Naive B cell (primary cell): ENCODE results near the gene CD81. TPM values are rescaled to one million over a fixed set of nuclear protein-coding genes. Genes with fewer than 3 reads are reported as not detected.

Source experiments
- ATAC-seq, 2 donors: fragments of 150-1000 bp; cut with Tn5 transposase; 2 replicates each; pipeline ENCODE4 v1.10.0; 2021; ENCODE audit warnings: low read depth in 2 of 2, mild to moderate bottlenecking in 2 of 2, moderate library complexity in 2 of 2
- DNase-seq: peaks from one replicate; pipeline ENCODE4 v3.0.0; 2022
- H3K27ac Mint-ChIP-seq, 6 donors: one replicate each; pipeline ENCODE4 v1.8.0; 2020 to 2022; ENCODE audit warnings: mild to moderate bottlenecking in 6 of 6, mixed read lengths in 6 of 6, moderate library complexity in 5 of 6, inconsistent platforms in 2 of 6
- H3K27me3 Mint-ChIP-seq, 3 donors: one replicate each; pipeline ENCODE4 v1.8.0; 2021 to 2022; ENCODE audit warnings: mixed read lengths in 3 of 3, mild to moderate bottlenecking in 1 of 3
- H3K36me3 Mint-ChIP-seq, 2 donors: one replicate each; pipeline ENCODE4 v1.8.0; 2020 to 2022; ENCODE audit warnings: mixed read lengths in 2 of 2, inconsistent platforms in 1 of 2, mild to moderate bottlenecking in 1 of 2
- H3K4me1 Mint-ChIP-seq, 3 donors: one replicate each; pipeline ENCODE4 v1.8.0; 2020 to 2022; ENCODE audit warnings: mixed read lengths in 3 of 3, inconsistent platforms in 1 of 3, mild to moderate bottlenecking in 1 of 3, moderate library complexity in 1 of 3
- H3K4me3 Mint-ChIP-seq, 8 donors: one replicate each; pipeline ENCODE4 v1.8.0; 2020 to 2022; ENCODE audit warnings: mild to moderate bottlenecking in 8 of 8, mixed read lengths in 8 of 8, moderate library complexity in 8 of 8, inconsistent platforms in 2 of 8
- H3K9me3 Mint-ChIP-seq, 7 donors: one replicate each; pipeline ENCODE4 v1.8.0; 2020 to 2022; ENCODE audit warnings: mixed read lengths in 7 of 7, mild to moderate bottlenecking in 5 of 7, inconsistent platforms in 2 of 7, moderate library complexity in 1 of 7
- polyA plus RNA-seq, 6 donors: library from polyadenylated mRNA; unstranded; fragments of 300-500 nt; fragmentation: Illumina TruSeq; gene quantifications; one replicate each; pipeline ENCODE4 v1.2.3, GENCODE V29; 2021; ENCODE audit warnings: low read depth in 6 of 6

The CD81 gene
- polyA plus RNA-seq, 6 donors from 2014 or later: 110 to 279 (median 240) TPM

DNA sequence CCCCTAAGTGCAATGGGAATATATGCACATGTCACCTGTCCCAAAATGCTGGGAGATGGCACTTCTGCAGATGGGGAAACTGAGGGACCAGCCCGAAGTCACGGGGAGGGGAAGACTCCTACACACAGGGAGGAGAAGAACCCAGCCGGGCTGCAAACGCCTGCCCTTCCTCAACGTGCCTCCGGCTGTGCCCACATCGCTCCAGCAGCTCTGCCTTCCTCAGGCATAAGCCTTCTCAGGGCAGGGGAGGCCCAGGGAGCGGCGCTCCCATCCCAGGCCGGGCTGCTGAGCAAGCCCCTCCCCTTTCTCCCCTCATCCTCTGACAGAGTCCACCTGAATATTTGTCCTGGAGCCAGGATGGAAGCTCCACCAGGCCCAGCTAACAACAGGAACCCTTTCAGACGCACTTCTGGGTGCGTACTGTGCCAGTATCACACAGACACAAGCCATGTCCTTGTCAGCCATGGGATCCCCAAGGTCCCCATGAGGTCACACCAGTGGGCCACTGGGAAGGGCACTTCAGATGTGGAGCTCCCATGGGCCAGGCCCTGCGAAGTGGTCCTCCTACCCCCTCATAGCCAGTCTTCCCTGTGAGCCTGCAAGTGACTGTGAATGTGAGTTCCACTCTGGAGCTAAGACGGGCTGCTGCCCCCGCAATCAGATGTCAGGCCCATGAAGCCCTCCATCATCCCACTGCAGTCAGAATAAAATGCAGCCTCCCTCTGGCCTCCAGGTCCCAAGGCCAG, 2.5 kb upstream of the CD81 start:
- Mint-ChIP-seq H3K36me3 (no peaks in the 10 kb centered on the region), H3K4me3 (peak overlapping the region in 2 of 8 donors; percentile 37 to 82), H3K27me3 (no peaks in the 10 kb centered on the region), H3K4me1 (peaks cover 7 to 15% (median 14%) of the 10 kb centered on the region in 3 donors), H3K27ac (peak overlapping the region in 2 of 6 donors; percentile 33 to 68), H3K9me3 (peaks cover 0 to 3% (median 0%) of the 10 kb centered on the region in 7 donors)
- ATAC-seq (no peak), DNase-seq (no peak)

DNA sequence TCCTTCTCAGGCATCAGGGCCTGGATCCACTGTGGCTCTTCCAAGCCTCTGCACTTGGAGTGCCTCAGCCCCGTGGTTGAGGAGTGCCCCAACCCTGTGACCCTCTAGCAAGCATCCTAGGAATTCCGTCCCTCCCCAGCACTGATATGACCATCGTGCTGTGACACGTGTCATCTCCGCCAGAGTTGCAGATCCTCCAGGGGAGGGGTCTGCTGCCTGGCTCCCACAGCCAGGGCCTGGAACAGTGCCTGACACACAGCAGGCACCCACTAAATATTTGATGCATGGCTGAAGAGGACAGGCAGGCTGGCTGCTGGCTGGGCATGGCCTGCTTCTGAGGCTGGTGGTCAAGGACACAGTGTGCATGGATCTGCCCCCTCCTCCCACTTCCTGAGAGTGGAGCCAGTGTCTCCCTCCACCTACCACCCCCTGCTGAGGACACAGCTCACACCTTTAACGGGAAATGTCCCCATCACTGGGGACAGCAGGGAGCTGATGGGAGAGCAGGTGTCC, 1.7 kb upstream of the CD81 start:
- ATAC-seq (no peak), DNase-seq (no peak)
- H3K4me1 Mint-ChIP-seq: peaks cover 14 to 23% (median 22%) of the 10 kb centered on the region in 3 donors
- peaks cover 0 to 3% (median 0%) of the 10 kb centered on the region in 7 donors for H3K9me3 Mint-ChIP-seq
- peak overlapping the region in 1 of 6 donors; percentile 72 for H3K27ac Mint-ChIP-seq
- H3K36me3 Mint-ChIP-seq: no peaks in the 10 kb centered on the region
- H3K27me3 Mint-ChIP-seq: no peaks in the 10 kb centered on the region
- peak overlapping the region in 6 of 8 donors; percentile 22 to 88 (median 64) for H3K4me3 Mint-ChIP-seq

DNA sequence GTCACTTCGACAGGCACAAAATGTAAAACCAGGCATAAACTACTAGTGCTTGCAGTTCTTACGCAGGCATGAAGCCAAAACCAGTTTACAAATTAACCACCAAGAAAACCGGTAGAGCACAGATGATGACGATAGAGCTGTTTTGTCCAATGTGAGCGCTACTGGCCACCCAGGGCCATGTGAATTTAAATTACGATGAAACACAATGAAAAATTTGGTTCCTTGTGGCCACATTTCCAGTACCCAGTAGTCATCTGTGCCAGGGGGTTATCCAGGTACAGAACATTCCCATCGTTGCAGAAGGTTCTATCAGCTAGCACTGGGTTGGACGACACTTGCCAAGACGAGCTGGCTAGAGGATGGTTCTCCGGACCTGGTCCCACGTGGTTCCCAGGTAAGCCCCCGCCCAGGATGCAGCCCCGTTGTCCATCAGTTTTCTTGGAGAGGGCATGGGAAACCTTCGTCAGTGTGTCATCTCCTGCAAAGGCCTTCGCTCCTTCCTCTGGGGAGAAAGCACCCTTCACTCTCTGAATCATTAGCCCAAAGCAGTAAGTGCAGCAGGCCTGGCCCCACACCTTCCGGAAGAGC, 1.1 kb upstream of the CD81 start:
- peak overlapping the region; percentile 2 to 88 (median 70) for H3K4me3 Mint-ChIP-seq
- no peaks in the 10 kb centered on the region for H3K36me3 Mint-ChIP-seq
- H3K27me3 Mint-ChIP-seq: no peaks in the 10 kb centered on the region
- DNase-seq (no peak), ATAC-seq (no peak)
- H3K4me1 Mint-ChIP-seq: peaks cover 15 to 30% (median 29%) of the 10 kb centered on the region in 3 donors
- H3K9me3 Mint-ChIP-seq: peaks cover 0 to 3% (median 0%) of the 10 kb centered on the region in 7 donors
- H3K27ac Mint-ChIP-seq: peak overlapping the region in 3 of 6 donors; percentile 11 to 77 (median 64)

DNA sequence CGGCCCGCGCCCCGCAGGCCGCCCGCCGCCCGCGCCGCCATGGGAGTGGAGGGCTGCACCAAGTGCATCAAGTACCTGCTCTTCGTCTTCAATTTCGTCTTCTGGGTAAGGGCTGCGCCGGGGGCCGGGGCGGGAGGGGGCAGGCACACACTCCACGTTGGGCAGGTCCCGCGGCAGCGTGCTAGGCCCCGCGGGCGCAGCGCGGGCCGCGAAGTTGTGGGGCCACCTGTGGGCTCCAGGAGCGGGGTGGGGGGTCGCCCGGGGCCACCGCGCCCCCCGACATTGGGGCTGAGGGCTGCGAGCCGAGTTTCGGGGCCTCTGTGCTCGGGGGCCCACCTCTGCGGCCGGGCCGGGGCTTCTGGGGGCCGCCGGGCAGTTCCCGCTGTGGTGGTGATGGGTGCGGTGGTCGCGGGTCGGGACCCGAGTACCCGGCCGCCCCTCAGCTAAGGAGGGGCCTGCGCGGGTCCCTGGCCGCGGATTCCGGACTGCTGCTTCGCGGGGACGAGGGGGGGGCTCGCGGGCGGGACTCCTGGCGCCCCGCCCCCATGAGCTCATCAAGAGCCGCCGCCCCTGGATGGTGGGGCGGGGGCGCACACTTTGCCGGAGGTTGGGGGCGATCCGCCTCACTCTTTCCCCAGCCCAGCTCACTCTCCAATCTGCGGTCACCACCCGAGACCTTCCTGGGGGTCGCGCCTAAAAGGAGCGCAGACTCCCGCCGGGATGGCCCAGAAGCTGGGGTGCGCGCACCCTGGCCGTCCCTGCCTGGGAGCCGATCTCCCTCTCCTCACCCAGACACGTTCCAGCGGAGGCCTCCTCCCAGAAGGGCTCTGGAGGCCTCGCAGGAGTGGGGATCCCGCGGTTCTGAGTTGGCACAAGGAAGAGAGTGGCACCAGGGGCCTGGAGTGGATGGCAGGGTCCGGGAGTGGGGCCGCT, 667 bp downstream of the CD81 start:
- H3K36me3 Mint-ChIP-seq: no peaks in the 10 kb centered on the region
- DNase-seq: peak; percentile 44
- peaks cover 0 to 1% (median 0%) of the 10 kb centered on the region in 7 donors for H3K9me3 Mint-ChIP-seq
- H3K27ac Mint-ChIP-seq: peak overlapping the region in 5 of 6 donors; percentile 42 to 93 (median 84)
- H3K4me1 Mint-ChIP-seq: peaks cover 26 to 47% (median 45%) of the 10 kb centered on the region in 3 donors
- peak; percentile 56 to 57 for ATAC-seq
- H3K27me3 Mint-ChIP-seq: no peaks in the 10 kb centered on the region
- peak overlapping the region; percentile 80 to 92 (median 86) for H3K4me3 Mint-ChIP-seq

DNA sequence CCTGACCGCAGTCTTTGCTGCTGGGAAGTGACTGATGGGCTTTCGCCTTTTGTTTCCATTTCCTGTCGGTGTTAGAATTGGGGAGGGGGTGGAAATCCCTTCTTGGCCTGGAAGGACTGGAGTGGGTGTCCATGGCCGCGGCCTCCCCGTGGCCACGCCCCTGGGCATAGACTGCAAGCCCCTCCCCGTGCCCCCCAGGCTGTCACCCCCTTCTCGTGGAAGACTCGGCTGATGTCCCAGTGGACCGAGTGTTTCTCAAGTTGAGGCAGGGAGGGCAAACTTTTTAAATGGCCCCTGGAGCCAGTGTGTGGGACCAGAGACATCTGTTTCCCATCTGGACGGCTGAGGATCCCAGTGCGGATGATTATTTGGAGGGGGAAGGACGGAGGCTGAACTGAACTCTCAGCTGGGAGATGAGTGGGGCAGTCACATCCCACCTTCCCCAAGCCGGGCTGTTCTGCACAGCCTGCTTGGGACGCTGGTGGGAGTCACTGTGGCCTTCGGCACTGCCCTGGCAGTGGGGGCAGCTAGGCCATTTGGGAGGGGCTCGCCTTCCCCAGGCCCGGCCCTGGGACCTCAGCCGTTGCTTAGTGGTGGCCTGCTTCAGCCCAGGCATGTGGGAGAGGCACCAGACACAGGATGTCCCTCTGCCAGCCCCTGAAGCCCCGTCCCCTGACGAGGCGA, 1.6 kb downstream of the CD81 start:
- peaks cover 35 to 56% (median 53%) of the 10 kb centered on the region in 3 donors for H3K4me1 Mint-ChIP-seq
- no peak for DNase-seq
- no peak for ATAC-seq

DNA sequence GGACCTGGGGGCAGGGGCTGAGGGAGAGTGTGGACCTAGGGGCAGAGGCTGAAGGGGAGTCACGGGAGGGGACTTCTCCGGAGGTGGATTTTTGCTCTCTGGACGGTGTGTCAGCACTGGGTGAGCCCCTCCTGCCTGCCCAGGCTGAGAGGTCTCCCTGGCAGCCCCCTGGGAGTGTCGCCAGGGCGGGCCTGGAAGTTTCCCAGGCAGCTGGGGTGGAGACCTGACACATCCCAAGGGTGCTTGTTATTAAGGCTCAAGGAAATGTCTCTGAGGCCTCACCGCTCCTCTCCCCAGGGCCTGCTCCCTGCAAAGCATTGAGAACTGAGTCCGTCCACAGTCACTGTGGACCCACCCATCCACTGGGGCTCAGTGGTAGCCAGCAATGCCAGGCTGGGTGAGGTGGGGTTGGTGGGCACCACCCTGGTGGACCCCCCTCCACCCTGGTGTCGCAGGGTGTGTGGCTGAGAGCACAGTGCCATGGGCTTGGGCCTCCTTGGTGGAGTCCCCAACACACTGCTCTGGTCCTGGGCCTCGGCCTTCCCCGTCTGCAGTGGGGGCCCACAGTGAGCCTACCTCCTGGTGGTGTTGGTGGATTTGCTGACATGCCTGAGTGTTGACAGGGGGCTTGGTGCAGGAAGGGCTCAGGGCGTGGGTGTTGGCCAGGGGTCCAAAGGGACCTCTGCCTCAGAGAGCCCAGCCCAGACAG, 2.5 kb downstream of the CD81 start:
- Mint-ChIP-seq H3K9me3 (peaks cover 0 to 1% (median 0%) of the 10 kb centered on the region in 7 donors), H3K4me1 (peaks cover 43 to 65% (median 61%) of the 10 kb centered on the region in 3 donors), H3K27ac (peak overlapping the region in 2 of 6 donors; percentile 62 to 86), H3K27me3 (no peaks in the 10 kb centered on the region), H3K4me3 (peak overlapping the region; percentile 52 to 90 (median 64)), H3K36me3 (no peaks in the 10 kb centered on the region)
- ATAC-seq: no peak
- no peak for DNase-seq

More for the DNA sequence above, 1.6 kb downstream of the CD81 start:
- Mint-ChIP-seq H3K9me3 (peaks cover 0 to 1% (median 0%) of the 10 kb centered on the region in 7 donors), H3K27ac (peak overlapping the region in 4 of 6 donors; percentile 47 to 86 (median 58)), H3K27me3 (no peaks in the 10 kb centered on the region), H3K36me3 (no peaks in the 10 kb centered on the region), H3K4me3 (peak overlapping the region; percentile 80 to 92 (median 86))

DNA sequence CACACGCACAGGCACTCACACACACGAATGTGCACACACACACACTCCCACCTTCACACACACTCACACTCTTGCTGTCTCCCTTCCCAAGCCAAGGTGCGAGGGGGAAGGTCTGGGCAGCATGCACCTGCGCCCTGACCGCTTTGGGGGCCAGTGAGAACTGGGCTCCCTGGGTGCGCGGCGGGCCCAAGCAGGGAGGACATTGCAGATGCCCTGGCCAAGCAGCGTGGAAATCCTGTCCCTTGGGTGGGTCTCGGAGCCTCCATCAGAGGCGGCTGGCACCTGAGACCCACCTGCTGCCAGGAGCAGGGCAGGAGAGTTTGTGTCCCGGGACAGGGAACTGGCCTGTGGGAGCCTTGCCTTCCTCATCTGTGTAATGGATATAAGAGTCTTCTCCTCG, 3.3 kb downstream of the CD81 start:
- Mint-ChIP-seq H3K27ac (peak overlapping the region in 2 of 6 donors; percentile 62 to 86), H3K9me3 (peaks cover 0 to 1% (median 0%) of the 10 kb centered on the region in 7 donors), H3K4me3 (peak overlapping the region in 7 of 8 donors; percentile 39 to 84 (median 66)), H3K4me1 (peaks cover 48 to 73% (median 68%) of the 10 kb centered on the region in 3 donors), H3K27me3 (no peaks in the 10 kb centered on the region), H3K36me3 (no peaks in the 10 kb centered on the region)
- DNase-seq (no peak), ATAC-seq (no peak)

DNA sequence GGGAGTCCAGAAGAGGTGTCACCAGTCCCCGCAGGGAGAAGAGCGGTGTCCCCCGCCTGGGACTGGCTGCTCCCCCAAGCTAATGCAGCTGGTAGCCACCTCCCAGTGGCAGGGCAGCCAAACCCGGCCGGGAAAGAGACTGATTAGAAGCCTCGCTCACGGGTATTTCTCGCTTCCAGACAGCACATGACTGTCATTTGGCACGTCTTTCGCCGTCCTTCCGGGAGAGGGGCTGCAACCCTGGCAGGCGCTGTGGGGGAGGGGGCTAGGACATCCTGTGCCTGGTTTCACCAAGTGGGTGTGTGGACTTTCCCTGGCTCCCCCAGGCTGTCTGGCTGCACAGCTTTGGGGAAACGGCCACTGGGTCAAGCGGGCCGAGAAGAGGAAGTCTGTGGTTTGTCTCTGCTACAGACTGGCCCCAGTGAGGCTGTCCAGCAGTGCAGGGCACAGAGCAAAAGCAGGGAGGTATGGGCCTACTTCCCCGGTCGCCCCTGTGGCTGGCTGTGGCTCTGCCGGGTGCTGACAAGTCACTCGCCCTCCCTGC, 3.8 kb downstream of the CD81 start:
- DNase-seq: no peak
- no peak for ATAC-seq
- Mint-ChIP-seq H3K4me1 (peaks cover 53 to 78% (median 73%) of the 10 kb centered on the region in 3 donors), H3K4me3 (peak overlapping the region in 7 of 8 donors; percentile 36 to 84 (median 58)), H3K27ac (peak overlapping the region in 3 of 6 donors; percentile 83 to 90 (median 86)), H3K9me3 (peaks cover 0 to 1% (median 0%) of the 10 kb centered on the region in 7 donors), H3K36me3 (no peaks in the 10 kb centered on the region), H3K27me3 (no peaks in the 10 kb centered on the region)

DNA sequence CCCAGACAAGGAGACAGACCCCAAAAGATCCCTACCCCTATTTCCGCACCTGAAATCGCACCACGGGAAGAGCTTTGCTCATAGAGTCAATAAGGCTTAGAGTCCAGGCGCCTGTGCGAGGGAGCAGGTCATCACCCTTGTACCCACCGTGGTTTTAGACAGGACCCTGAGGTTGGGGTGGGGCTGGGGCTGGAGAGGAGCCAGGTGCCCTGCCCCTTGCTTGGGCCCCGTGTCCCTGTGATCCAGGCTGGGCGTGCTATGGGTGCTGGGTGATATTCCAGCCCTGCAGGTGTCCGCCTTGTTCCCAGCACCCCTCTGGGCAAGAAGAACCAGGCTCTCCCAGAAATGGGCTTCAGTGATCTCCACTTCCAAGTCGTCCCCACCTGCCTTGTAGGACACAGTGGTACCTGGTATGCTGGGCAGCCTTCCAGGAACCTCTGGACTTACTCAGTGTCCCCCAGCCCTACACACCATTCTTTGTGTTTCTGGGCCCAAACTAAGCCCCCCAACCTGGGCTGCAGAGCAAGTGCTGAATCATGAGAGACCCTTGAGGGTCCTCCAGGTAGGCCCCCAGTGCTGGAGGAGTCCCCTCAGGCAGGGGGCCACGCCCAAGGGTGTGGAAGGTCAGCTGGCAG, 4.5 kb downstream of the CD81 start:
- DNase-seq: no peak
- H3K9me3 Mint-ChIP-seq: peaks cover 0 to 1% (median 0%) of the 10 kb centered on the region in 7 donors
- H3K27ac Mint-ChIP-seq: peak overlapping the region in 3 of 6 donors; percentile 81 to 86 (median 83)
- H3K4me1 Mint-ChIP-seq: peaks cover 59 to 84% (median 77%) of the 10 kb centered on the region in 3 donors
- H3K27me3 Mint-ChIP-seq: no peaks in the 10 kb centered on the region
- H3K36me3 Mint-ChIP-seq: no peaks in the 10 kb centered on the region
- peak overlapping the region in 7 of 8 donors; percentile 36 to 84 (median 53) for H3K4me3 Mint-ChIP-seq
- no peak for ATAC-seq

DNA sequence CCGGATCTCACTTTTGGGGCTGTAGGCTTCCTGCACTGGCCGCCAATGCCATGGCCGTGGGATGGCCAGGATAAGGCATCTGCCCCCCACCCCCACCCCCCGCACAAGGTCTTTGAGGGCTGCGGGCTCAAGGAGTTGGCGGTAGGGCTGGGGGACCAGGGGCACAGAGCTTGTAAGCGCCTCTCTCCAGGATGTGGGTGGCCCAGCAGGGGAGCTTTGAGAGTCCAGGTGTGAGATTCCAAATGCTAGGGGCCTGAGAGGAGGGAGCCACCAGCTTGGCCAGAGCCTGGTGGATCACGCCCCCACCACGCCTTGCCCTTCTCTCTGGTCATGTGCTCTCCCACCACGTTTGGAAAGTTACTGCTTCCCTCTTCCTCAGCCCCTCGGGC, 5.0 kb downstream of the CD81 start:
- H3K9me3 Mint-ChIP-seq: peaks cover 0 to 1% (median 0%) of the 10 kb centered on the region in 7 donors
- no peaks in the 10 kb centered on the region for H3K27me3 Mint-ChIP-seq
- ATAC-seq (no peak), DNase-seq (no peak)
- peak overlapping the region in 4 of 6 donors; percentile 67 to 91 (median 80) for H3K27ac Mint-ChIP-seq
- no peaks in the 10 kb centered on the region for H3K36me3 Mint-ChIP-seq
- H3K4me3 Mint-ChIP-seq: peak overlapping the region in 4 of 8 donors; percentile 15 to 84 (median 44)
- H3K4me1 Mint-ChIP-seq: peaks cover 62 to 88% (median 82%) of the 10 kb centered on the region in 3 donors
